HPDE6-E6E7 (cell line): ENCODE data around the gene TMBIM6.
"Not testable (repeated sequence)": the region's sequence is repeated elsewhere in the genome, so short reads cannot be mapped to it uniquely, and the experiment has no call there.

Source experiments
- DNase-seq: peaks from one replicate; pipeline ENCODE4 v3.0.0; 2011; ENCODE audit warnings: missing footprints; ENCODE audit errors: extremely low spot score

TMBIM6 gene

DNA sequence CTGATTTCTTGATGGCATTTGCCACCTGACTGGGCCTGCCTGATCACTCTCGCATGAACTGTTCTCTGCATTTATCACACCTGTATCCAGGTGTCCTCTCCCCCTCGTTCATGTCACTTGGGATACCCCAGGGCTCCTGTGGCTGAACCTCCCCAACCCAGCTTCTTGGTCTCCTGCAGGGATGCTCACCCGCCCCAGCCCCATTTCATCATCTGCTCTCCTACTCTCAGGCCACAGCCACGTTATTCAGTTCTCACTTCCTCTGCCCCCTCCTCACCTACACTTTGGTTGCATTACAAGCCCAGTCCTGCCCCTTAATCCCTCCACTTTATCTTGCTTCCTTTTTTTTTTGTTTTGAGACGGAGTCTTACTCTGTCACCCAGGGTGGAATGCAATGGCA, 35.5 kb downstream of the TMBIM6 start:
- no peak for DNase-seq

DNA sequence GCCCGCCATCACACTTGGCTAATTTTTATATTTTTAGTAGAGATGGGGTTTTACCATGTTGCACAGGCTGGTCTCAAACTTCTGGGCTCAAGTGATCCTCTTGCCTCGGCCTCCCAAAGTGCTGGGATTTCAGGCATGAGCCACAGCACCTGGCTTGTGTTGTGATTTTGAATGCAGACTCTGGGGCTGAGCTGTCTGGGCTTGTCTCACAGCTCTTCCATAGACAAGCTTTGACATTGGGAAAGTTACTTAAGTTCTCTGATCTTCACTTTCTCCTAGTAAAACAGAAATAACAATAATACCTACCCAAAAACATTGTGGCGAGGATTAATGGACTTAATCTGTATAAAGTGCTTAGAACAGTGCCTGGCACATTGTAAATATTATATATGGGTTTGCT, 36.0 kb downstream of the TMBIM6 start:
- DNase-seq, result no peak

GRCh38 chr12:49777800-49778748, 36.7 kb downstream of the TMBIM6 start:
- DNase-seq, result peak; percentile 57

- DNase-seq, result no peak
These were observed 38.2 kb downstream of the TMBIM6 start for GRCh38 chr12:49779581-49779980.

GRCh38 chr12:49780914-49781313, 39.6 kb downstream of the TMBIM6 start:
- DNase-seq, result not testable (repeated sequence)

DNA sequence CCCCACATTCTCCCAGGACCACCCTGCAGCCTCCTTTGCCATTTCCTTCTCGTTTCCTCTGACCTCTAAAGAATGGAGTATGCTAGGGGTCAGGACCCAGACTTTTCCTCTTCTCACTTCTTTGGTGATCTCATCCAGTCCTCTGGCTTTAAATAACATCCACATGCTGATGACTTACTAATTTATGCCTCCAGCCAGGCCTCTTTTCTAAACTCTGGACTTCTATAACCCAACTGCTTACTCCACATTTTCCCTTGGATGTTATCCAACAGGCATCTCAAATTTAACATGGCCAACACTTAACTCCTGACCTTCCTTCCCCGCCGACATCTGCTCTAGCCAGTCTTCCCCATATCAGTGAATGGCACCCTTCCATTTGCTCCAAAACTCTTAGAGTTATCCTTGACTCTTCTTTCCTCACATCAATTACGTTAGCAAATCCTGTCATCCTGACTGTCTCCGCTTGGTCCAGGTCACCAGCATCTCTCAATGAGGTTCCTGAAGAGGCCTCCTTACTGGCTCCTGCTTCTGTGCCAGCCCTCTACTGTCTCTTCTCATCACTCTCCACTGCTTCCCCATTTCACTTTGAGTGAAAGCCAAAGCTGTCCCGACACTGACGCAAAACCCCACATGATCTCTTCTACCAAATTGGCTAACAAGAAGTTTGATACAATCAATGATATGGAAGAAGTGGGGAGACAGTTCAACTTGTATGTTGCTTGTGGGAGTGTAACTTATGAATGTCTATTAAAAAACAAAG, 42.7 kb downstream of the TMBIM6 start:
- no peak for DNase-seq

GRCh38 chr12:49784756-49785409, 43.5 kb downstream of the TMBIM6 start:
- DNase-seq, result no peak

DNA sequence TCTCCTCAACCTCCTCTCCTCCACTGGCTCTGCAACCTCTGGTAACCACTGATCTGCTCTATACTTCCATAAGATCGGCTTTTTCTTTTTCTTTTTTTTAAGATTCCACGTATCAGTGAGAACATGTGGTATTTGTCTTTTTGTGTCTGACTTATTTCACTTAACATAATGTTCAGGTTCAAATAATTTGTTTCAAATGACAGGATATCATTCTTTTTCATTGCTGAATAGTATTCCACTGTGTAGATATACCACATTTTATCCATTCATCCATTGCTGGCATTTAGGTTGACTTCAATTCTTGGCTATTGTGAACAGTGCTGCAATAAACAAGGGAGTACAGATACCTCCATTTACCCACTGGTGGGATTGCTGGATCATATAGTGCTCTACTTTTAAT, 46.3 kb downstream of the TMBIM6 start:
- no peak for DNase-seq

GRCh38 chr12:49789992-49790391, 48.6 kb downstream of the TMBIM6 start:
- DNase-seq, result no peak

DNA sequence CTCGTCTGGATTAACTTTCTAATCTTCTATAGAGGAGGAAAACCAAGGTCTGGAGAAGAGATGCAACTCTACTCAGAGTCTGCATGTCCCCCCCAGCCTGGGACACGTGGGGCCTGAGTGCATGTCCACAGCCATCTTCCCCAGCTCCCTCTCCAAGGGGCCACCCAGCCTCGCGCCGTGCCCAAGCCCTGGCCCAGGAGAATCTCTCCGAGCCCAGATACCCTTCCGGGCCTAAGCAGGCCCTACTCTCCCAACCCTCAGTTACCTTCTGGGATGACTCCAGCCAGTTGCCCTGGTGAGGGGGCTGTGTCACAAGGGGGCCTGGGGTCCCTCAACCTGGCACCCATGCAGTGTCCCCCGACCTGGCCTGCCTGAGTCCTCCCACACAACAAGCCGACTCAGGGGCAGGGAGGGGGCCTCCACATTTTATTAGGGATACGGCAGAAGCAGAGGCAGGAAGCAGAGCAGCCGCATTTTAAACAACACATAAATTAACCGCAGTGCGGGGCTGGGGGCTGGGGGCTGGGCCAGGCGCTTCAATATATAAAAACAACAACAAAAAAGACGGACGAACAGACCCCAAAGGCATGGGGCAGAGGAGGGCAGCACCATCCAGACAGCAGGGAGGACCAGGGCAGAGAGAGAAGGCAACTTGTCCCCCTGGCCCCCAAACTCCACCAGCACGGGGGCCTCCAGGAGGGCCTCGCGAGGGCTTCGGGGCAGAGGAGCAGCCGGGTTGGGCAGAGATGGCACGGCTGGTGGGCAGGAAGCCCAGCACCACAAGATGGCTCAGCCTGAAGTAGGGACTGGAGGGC, 49.6 kb downstream of the TMBIM6 start:
- no peak for DNase-seq

GRCh38 chr12:49791700-49792099, 50.3 kb downstream of the TMBIM6 start:
- DNase-seq, result no peak

- no peak for DNase-seq
These were observed 51.0 kb downstream of the TMBIM6 start for GRCh38 chr12:49792181-49792970.

- no peak for DNase-seq
These were observed 51.7 kb downstream of the TMBIM6 start for GRCh38 chr12:49792976-49793580.

DNA sequence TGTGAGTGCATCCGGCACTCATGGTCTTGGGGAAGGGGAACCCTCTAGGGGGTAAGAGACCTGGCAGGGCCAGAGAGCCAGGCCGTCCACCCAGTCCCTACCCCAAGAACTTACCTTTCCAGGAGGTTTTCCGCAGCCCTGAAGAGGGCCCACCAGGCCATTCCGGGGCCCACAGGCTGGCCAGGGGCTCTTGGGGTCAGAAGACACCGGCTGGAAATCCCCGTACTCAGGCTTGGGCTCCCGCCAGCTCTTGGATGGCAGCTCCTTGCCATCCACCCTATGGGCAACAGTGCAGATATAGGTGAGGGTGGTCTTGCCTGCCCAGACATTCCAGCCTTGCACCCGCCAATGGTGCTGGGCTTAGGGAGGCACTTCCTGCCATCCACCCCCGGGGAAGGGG, 52.3 kb downstream of the TMBIM6 start:
- no peak for DNase-seq

- DNase-seq, result no peak
These were observed 52.7 kb downstream of the TMBIM6 start for GRCh38 chr12:49794021-49794420.

DNA sequence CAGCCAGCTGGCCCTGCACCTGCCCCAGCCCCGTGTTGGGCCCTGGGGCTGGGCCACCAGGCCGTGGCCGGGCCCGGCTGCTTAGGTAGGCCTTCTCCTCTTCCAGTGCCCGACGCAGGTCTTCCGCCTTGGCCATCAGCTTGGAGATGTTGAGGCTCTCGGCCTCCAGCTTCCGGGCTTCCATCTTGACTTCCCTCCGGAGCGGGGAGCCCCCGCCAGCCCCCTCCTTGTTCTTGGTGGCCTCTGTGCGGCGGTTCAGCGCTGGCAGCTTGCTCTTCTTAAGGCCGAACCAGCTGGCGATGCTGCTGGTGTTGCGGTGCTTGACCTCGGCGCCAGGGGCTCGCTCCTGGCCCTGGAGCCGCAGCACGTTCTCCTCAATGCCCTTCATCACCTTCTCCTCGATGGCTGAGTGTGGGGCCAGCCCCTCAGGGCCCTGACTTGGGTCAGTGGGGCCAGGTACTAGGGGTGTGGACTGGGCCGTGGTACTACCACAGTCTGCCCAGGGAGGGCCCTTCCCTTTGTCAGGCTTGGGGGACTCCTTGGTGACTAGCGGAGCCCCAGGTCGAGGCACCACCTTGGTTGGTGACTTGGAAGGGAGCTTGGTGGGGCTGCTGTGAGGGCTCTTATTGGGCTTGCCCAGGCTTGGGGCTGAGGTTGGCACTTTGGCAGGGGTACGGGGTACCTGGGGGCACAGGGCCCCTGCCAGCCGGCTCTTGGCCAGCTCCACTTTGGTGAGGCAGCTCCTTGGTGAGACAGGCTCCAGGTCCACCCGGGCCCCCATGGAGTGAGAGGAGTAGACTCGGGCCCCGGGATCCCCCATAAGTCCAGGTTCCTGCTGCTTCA, 53.7 kb downstream of the TMBIM6 start:
- DNase-seq, result no peak

GRCh38 chr12:49795654-49796105, 54.3 kb downstream of the TMBIM6 start:
- no peak for DNase-seq

DNA sequence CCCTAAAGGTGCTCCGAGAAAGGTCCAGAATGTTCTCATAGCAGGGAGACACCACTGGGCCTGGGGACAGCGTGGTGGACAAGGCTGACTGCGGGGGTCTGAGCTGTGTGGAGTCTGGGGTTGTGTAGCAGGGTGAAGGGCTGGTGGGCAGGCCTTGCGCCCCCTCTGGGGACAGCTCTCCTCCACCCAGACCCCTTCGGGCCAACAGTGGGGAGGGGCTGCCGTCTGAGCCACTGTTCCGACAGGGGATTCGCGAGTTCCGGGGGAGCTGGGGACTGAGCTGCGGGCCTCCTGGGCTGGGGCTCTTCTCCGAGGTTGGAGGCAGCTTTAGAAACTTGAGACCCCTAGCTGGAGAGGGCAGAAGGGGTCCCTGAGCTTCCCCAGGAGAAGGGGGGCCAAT, 54.8 kb downstream of the TMBIM6 start:
- DNase-seq, result no peak
